Brain pericyte (primary cell): ENCODE results near the gene CNTD1.

Source experiments
- DNase-seq: peaks from one replicate; pipeline ENCODE4 v3.0.0-alpha.2; 2012; ENCODE audit warnings: low read depth, low spot score

CNTD1 gene

DNA sequence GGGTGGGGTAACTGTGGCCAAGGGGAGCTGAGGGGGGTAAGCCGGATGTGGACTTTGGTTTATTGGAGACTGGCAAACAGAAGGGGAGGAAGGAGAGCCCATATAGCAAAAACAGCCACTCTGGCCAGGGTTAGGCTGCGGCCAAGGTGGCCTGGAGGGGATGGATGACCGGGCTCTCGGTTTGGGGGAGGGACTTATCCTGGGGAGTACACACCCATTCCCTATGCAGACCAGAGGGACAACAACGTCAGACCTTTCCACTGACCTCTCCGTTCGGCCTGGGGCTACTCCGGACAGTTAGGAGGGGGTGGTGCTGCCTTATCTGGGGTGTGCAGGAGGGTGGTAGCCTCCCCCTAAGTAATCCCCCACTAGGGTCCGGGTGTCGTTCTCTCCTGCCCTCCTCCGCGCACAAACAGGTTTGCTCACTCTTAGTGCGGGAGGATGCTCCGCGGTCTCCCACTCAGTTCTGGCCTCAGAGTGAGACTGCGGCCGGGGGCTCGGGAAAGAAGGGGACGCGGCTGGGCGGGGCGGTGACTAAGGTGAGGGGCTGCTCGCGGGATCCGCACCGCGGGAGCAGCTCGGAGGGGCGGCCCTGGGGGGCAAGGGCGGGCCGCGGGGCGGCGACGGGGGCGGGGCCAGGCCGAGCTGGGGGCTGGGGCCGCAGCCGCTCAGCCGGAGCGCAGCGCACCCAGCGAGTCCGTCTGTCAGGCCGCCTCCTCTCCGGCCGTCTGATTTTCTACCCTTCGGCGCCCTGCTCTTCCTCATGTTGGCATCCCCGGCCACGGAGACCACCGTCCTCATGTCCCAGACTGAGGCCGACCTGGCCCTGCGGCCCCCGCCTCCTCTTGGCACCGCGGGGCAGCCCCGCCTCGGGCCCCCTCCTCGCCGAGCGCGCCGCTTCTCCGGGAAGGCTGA, 18.5 kb upstream of the CNTD1 start, which contains the start of gene WNK4:
Gene WNK4 (plus strand): TSS at position 675 of the 915 bp plus-strand sequence. CDS start 89 bp downstream, at position 764.
- no peak for DNase-seq

GRCh38 chr17:42780851-42781638, 17.6 kb upstream of the CNTD1 start:
- DNase-seq, result no peak

DNA sequence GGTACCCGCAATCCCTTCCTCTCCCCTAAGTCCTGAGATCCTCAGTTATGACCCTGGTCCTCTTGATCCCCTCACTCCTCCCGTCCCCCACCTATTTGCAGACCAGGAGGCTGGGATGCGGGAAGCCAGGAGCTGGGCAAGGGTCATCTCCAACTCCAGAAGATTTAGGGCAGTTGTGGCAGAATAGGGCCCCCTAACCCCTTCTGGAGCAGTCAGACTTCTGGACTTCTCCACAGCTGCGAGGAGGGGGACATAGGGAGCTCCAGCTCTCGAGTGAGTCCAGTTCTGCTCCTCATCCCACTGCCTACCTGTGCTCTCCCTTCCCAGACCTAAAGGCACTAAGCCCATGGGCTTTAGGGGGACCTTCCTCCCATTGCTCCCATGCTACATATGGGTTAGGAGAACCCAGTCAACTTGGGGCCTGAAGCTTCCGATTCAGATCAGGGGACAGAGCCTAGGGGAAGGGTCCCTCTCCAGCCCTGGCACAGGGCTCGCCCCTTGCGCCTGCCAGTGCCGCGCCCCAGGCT, 17.0 kb upstream of the CNTD1 start:
- no peak for DNase-seq

GRCh38 chr17:42782166-42783061, 16.2 kb upstream of the CNTD1 start:
- DNase-seq, result no peak

- DNase-seq, result no peak
Observed at GRCh38 chr17:42783062-42783790, 15.4 kb upstream of the CNTD1 start.

- DNase-seq, result no peak
Observed at GRCh38 chr17:42783791-42784138, 14.9 kb upstream of the CNTD1 start.

- no peak for DNase-seq
Observed at GRCh38 chr17:42784409-42784808, 14.3 kb upstream of the CNTD1 start.

DNA sequence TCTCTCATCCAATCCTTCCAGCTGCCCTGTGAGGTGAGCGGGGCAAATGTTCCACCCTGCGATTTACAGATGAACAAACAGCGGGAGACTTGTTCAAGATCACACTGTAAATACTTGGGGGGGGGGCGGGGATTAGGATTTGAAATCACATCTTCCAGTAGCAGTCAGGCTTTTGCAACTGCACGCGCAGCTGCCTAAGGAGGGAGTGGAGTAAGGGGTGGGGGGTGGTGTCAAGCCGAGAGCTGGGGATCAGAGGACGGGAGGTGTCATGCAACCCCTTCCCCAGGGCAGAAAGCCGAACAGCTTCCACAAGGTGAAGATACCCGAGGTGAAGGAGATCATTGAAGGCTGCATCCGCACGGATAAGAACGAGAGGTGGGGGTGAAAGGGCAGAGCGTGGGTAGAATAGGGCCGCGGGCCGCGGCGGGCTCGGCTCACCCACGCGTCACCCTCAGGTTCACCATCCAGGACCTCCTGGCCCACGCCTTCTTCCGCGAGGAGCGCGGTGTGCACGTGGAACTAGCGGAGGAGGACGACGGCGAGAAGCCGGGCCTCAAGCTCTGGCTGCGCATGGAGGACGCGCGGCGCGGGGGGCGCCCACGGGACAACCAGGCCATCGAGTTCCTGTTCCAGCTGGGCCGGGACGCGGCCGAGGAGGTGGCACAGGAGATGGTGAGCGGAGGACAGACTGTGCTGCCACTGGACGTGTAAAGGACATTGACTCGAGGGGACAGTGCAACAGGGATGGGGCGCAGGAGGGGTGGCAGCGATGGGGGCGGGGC, 13.7 kb upstream of the CNTD1 start:
- DNase-seq, result no peak

- DNase-seq, result no peak
Observed at GRCh38 chr17:42787266-42787665, 11.4 kb upstream of the CNTD1 start.

DNA sequence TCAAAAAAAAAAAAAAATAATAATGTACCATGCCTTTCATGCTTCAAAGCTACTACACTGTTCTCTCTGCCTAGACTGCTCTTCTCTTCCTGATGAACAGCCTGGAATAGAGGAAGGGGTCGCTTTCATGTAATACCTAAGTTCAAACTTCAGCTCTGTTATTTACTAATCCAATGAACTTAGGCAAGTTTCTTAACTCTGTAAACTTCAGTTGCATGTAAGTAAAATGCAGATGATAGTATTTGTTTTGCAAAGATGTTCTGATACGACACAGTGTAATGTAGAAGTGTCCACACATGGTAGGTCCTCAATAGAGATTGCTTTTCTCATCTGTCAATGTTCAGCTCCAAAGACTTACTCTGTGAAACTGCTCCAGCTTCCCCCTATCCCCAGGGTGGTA, 6.7 kb upstream of the CNTD1 start:
- DNase-seq, result no peak

DNA sequence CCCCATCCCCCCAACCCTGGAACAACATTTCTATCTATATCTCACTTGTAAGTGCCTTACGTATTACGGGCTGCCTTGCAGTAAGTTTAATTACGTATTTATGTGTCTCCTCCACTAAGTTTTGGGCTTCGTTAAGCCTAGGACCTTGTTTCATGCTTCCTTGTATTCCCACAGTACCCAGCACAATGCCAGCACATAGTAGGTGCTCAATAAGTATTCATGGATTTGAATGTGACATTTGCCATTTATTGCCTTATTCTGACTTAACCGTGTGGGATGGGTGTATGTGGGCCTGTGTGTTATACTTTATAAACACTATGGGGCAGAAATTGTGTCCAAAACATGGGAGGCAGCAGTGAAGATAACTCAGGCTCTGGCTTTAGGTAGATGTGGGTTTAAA, 6.1 kb upstream of the CNTD1 start:
- no peak for DNase-seq

DNA sequence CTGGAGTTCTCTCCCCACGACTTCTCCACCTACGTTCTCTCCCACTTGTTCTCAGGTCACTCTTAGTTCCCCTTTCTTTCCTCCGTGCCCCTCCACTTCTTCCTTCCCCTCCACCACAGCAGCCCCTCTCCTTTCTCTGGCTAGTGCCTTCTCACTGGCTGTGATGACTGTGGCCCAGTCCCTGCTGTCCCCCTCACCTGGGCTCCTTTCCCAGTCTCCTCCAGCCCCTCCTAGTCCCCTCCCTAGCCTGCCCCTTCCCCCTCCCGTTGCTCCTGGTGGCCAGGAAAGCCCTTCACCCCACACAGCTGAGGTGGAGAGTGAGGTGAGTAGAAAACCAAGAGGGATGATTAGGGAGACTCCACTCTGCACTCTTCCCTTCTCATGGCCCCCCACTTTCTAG, 3.6 kb upstream of the CNTD1 start:
- DNase-seq, result no peak

GRCh38 chr17:42795465-42795864, 3.2 kb upstream of the CNTD1 start:
- DNase-seq, result no peak

DNA sequence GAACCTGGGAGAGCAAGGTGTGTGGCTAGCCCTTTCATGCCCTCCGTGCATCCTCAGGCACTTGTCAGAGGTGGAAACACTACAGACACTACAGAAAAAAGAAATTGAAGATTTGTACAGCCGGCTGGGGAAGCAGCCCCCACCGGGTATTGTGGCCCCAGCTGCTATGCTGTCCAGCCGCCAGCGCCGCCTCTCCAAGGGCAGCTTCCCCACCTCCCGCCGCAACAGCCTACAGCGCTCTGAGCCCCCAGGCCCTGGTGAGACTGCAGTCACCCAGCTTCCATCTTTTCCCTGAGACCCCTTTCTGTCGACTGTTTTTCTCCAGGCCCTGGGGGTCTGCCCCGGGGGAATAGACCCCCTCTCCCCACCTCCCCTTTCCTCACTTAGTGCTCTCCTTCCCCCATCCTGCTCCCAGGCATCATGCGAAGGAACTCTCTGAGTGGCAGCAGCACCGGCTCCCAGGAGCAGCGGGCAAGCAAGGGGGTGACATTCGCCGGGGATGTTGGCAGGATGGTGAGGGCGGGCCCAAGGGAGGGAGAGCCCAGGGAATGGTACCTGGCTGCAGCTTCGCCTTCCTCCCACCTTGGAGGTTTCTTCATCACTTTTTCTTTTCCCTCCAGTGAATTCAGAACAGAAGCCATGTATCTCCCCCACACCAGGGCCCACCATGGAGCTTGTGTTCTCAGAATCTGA, 2.4 kb upstream of the CNTD1 start:
- no peak for DNase-seq

- no peak for DNase-seq
Observed at GRCh38 chr17:42797067-42798007, 1.3 kb upstream of the CNTD1 start.

- DNase-seq, result no peak
Observed at GRCh38 chr17:42798011-42798382, 664 bp upstream of the CNTD1 start.

- peak; percentile 98 for DNase-seq
Observed at GRCh38 chr17:42803074-42803883, 4.6 kb downstream of the CNTD1 start.
